HUES48 (cell line): ENCODE results near the gene CCDC60.

Experiments
- H3K27ac ChIP-seq: one replicate; pipeline ENCODE4 v1.7.0; 2013; ENCODE audit warnings: low read depth, low read length, inconsistent platforms
- H3K27me3 ChIP-seq: 2 replicates; pipeline ENCODE4 v1.6.1; 2013; ENCODE audit warnings: mild to moderate bottlenecking, low read length; ENCODE audit not compliant: control insufficient read depth, insufficient read depth
- H3K36me3 ChIP-seq: 2 replicates; pipeline ENCODE4 v1.6.1; 2013; ENCODE audit warnings: low read length; ENCODE audit not compliant: control insufficient read depth, insufficient read depth
- H3K4me1 ChIP-seq: 2 replicates; pipeline ENCODE4 v1.6.1; 2013; ENCODE audit warnings: mild to moderate bottlenecking, low read length; ENCODE audit not compliant: control insufficient read depth, insufficient read depth
- H3K4me3 ChIP-seq: 2 replicates; pipeline ENCODE4 v1.5.1; 2013; ENCODE audit warnings: mild to moderate bottlenecking, low read depth, low read length
- H3K9ac ChIP-seq: 2 replicates; pipeline ENCODE4 v1.6.1; 2013; ENCODE audit warnings: mild to moderate bottlenecking, low read depth, low read length, moderate library complexity
- H3K9me3 ChIP-seq: 2 replicates; pipeline ENCODE4 v1.6.1; 2013; ENCODE audit warnings: low read length; ENCODE audit not compliant: control insufficient read depth, insufficient read depth

Gene CCDC60

DNA sequence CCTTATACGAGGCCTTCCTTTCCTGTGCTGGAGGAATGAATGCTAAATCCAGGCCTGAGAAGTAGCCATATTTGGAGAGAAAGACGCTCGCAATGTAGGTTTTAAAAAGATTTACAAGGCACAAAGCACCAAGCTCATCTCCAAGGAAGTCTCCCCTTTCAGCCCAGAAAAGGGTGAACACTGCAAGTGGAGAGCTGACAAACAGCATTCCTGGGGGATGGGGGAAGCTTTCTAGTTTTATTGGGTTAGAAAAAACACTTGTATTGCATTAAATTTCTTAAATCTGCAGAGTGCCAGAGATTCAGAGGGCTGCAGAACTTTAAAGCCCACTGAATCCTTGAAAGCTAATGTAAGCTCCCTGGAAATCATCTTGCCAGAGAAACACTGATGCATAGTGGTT lies 34.6 kb downstream of the CCDC60 start:
- peaks cover 24% of the 10 kb centered on the region for H3K4me1 ChIP-seq
- no peaks in the 10 kb centered on the region for H3K36me3 ChIP-seq
- no peak overlapping the region for H3K4me3 ChIP-seq
- H3K27ac ChIP-seq = no peak overlapping the region
- no peaks in the 10 kb centered on the region for H3K9me3 ChIP-seq
- no peak overlapping the region for H3K9ac ChIP-seq
- H3K27me3 ChIP-seq = no peaks in the 10 kb centered on the region

DNA sequence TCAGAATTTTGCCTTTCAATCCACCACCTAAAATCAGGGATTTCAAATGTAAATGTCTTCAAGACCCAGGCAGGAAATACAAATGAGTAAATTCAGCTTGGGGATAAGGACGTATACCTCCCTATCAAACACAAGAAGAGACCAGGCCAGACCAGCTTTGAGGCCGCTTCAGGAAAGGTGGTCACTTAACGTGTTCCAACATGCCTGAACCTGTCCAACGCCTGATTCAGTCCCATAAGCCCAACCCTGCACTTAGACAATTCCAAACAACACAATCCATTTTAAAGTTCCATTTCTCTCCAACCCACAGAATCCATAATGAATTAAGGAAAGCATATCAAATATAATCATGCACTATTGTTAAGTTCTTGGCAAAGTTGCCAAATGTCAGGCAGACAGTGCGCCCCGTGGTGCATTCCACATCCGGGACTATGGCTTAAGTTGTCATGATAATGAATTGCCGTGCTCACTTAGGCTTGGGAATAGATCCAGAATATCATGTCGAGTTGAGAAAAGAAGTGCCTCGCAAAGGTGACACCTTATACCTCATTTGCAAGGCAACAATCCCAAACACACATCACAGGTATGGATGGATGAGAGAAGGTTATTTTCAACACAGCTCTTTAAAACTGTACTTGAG lies 35.5 kb downstream of the CCDC60 start:
- H3K4me3 ChIP-seq = no peak overlapping the region
- no peaks in the 10 kb centered on the region for H3K36me3 ChIP-seq
- no peaks in the 10 kb centered on the region for H3K27me3 ChIP-seq
- no peak overlapping the region for H3K9ac ChIP-seq
- peaks cover 24% of the 10 kb centered on the region for H3K4me1 ChIP-seq
- no peaks in the 10 kb centered on the region for H3K9me3 ChIP-seq
- H3K27ac ChIP-seq = no peak overlapping the region

DNA sequence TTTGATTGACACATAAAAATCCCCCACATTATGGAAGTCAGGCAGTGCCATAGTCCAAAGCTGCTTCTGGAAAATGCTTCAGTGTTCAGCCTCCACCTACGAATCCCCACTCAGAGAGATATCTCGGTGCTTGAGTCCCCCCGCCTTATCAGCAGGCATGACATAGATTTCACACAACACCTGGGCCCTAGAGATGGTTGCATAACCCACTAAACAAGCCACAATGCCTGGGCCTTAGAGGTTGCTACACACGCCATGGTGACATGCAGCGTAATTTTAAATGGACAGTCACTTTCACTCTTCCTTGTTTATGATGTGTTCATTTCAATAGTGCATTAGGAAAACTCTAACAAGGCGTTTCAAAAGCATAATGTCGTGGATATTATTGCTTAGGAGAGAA lies 38.0 kb downstream of the CCDC60 start:
- H3K4me1 ChIP-seq = peaks cover 18% of the 10 kb centered on the region
- no peak overlapping the region for H3K27ac ChIP-seq
- H3K27me3 ChIP-seq = no peaks in the 10 kb centered on the region
- H3K36me3 ChIP-seq = no peaks in the 10 kb centered on the region
- H3K4me3 ChIP-seq = no peak overlapping the region
- no peaks in the 10 kb centered on the region for H3K9me3 ChIP-seq
- no peak overlapping the region for H3K9ac ChIP-seq

DNA sequence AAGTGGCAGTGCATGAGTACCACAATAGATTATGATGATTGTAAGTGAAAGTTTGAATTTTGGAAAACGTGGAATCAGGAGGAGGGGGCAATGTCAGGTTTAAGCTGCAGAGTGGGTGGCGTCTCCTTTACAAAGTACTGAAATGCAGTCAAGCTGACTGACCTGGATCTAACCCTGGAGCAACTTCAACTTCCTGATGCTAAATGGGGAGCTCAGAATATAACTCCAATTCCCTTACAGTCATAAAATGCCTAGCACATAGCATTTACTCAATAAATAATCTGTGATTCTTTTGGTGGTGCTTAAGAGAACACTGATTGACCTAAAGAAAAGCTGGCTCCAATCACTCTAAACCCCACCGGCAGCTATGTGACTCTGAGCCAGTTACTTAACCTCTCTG lies 38.5 kb downstream of the CCDC60 start:
- Histone ChIP-seq H3K4me3 (no peak overlapping the region), H3K27me3 (no peaks in the 10 kb centered on the region), H3K4me1 (peaks cover 18% of the 10 kb centered on the region), H3K36me3 (no peaks in the 10 kb centered on the region), H3K9ac (no peak overlapping the region), H3K9me3 (no peaks in the 10 kb centered on the region), H3K27ac (no peak overlapping the region)

DNA sequence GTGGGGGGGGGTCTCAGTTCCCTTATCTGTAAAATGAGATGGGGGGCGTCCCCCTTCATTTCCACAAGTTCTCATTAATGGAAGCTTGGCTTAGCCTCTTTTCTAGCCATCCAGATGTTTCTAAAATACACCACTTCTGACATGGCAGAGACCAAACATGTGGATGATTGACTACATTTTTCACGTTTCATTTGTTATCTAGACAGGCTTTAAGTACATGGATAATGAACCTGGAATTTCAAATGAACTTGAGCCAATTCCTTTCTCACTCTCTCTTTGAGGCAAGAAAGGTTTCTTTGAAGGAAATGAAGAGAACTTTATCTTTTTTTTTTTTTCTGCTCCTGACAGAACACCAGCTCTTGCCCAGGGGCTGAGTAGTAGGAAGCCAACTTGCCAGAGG lies 39.1 kb downstream of the CCDC60 start:
- Histone ChIP-seq H3K36me3 (no peaks in the 10 kb centered on the region), H3K4me1 (peaks cover 17% of the 10 kb centered on the region), H3K4me3 (no peak overlapping the region), H3K27ac (no peak overlapping the region), H3K9me3 (no peaks in the 10 kb centered on the region), H3K27me3 (no peaks in the 10 kb centered on the region), H3K9ac (no peak overlapping the region)

DNA sequence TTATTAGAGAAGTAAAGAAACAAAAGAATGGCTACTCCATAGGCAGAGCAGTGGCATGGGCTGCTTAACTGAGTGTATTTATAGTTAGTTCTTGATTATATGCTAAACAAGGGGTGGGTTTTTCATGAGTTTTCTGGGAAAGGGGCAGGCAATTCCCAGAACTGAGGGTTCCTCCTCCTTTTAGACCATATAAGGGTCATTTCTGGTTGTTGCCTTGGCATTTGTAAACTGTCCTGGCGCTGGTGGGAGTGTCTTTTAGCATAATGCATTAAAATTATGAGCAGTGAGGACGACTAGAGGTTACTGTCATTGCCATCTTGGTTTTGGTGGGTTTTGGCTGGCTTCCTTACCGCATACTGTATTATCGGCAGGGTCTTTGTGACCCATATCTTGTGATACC lies 40.1 kb downstream of the CCDC60 start:
- H3K9me3 ChIP-seq = no peaks in the 10 kb centered on the region
- H3K4me3 ChIP-seq = no peak overlapping the region
- H3K9ac ChIP-seq = no peak overlapping the region
- H3K27me3 ChIP-seq = no peaks in the 10 kb centered on the region
- no peak overlapping the region for H3K27ac ChIP-seq
- H3K4me1 ChIP-seq = peaks cover 8% of the 10 kb centered on the region
- no peaks in the 10 kb centered on the region for H3K36me3 ChIP-seq

DNA sequence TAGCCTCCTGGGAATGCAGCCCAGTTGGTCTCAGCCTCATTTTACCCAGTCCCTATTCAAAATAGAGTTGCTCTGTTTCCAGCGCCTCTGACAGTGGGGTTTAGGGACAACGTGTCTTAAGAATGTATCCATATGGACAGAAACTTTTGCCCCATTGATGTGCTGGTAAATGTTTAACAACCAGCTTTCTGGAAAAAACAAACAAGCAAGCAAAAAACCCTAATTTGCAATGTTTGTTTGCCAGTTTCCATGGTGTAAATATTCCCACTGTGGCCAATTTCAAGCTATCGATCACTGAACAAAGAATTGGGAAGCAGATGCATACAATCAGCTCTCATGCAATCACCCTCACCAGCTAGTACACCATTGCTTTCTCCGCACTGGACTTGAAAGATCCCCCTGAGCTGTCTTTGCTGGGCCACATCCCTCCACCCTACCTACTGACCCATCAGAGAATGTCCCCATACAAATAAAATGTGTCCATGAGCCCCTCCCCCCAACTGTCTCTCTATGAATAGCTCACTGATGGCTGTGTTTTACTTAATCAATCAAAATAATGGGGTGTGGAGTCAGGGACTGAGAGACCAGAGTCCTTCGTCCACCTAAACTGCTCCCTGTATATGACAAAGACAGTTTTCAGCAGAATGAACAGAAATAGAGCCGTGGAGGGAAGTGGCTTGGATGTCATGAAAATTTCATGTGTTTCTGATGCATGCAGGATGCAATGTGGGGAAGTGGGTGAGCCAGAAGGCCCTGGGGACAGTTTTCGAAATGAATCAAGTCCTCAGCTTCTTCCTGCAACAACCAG lies 40.8 kb downstream of the CCDC60 start:
- no peak overlapping the region for H3K4me3 ChIP-seq
- no peak overlapping the region for H3K9ac ChIP-seq
- no peaks in the 10 kb centered on the region for H3K36me3 ChIP-seq
- H3K9me3 ChIP-seq = no peaks in the 10 kb centered on the region
- H3K27me3 ChIP-seq = no peaks in the 10 kb centered on the region
- peaks cover 1% of the 10 kb centered on the region; the same call in 1 of the 2 replicates for H3K4me1 ChIP-seq
- no peak overlapping the region for H3K27ac ChIP-seq

DNA sequence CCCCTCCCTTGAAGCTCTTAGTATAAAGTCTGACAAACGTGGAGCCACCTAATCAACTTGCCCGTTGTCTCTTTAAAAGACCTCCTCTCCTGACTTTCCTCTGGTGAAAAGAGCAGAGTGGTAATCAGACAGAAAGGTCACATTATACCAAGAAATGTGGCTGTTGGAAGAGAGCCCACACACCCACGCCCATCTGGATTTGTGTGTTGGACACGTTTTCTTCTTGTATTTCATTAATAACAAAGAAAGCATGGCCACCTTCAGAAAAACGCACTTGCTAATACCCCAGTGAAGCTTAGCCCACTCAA lies 41.3 kb downstream of the CCDC60 start:
- no peak overlapping the region for H3K9ac ChIP-seq
- H3K27ac ChIP-seq = no peak overlapping the region
- no peaks in the 10 kb centered on the region for H3K4me1 ChIP-seq

DNA sequence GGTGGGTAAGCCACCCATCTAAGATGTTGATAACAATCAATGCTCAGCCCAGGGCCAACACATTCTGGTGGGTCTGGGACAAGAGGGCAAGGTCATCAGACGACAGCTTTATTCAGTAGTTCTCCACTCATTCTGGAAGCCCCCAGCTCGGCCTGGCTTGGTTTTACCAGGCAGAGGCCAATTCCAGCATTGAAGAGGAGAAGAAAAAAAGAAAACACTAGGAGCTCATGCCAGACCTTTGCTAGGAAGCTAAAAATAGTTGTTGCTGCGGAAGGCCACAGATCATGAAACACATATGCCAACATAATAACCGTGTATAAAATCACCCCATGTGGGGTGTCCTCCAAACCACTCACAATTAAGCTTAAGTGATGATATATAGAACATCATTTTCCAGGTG lies 44.4 kb downstream of the CCDC60 start:
- Histone ChIP-seq H3K4me3 (no peak overlapping the region), H3K4me1 (no peaks in the 10 kb centered on the region), H3K9me3 (no peaks in the 10 kb centered on the region), H3K36me3 (no peaks in the 10 kb centered on the region), H3K27me3 (no peaks in the 10 kb centered on the region), H3K27ac (no peak overlapping the region), H3K9ac (no peak overlapping the region)

More for the DNA sequence above, 41.3 kb downstream of the CCDC60 start:
- H3K36me3 ChIP-seq = no peaks in the 10 kb centered on the region
- H3K9me3 ChIP-seq = no peaks in the 10 kb centered on the region
- H3K27me3 ChIP-seq = no peaks in the 10 kb centered on the region
- H3K4me3 ChIP-seq = no peak overlapping the region

DNA sequence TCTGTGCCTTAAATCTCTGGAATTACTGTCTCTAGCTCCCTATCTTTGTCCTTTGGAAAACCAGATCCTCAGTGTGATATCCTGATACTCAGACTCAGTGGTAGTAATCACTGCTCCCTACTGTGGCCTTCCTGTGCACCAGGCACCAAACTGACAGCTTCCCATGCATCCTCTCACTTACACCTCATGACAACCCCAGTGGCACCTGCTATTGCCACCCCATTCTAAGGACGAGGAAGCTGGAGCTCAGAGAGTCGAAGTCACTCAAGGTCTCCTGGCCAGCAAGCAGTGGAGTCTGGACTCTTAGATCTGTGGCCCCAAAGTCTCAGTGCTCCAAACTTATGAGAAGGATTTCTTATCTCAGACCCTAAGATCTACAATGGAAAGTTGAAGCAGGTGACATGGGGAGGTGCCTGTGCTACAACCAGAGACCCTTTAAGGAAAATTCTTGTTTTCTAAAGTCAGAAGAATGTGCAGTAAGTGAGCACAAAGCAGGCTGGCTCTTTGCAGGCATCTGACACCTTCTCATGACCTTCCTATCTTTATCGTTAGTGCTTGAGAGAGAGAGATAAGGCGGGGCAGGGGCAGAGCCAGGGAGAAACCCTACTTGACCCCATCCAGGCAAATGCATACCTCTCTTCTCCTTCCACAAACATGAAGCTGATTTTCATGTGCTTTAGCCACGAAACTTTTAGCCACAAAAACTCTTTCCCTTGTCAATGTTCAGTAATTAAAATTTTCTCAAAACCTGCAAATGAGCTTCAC lies 47.1 kb downstream of the CCDC60 start:
- H3K9me3 ChIP-seq = no peaks in the 10 kb centered on the region
- H3K27ac ChIP-seq = no peak overlapping the region
- H3K36me3 ChIP-seq = no peaks in the 10 kb centered on the region
- peaks cover 5% of the 10 kb centered on the region; the same call in 1 of the 2 replicates for H3K4me1 ChIP-seq
- H3K27me3 ChIP-seq = no peaks in the 10 kb centered on the region; the same call in 1 of the 2 replicates
- no peak overlapping the region for H3K9ac ChIP-seq
- H3K4me3 ChIP-seq = no peak overlapping the region

DNA sequence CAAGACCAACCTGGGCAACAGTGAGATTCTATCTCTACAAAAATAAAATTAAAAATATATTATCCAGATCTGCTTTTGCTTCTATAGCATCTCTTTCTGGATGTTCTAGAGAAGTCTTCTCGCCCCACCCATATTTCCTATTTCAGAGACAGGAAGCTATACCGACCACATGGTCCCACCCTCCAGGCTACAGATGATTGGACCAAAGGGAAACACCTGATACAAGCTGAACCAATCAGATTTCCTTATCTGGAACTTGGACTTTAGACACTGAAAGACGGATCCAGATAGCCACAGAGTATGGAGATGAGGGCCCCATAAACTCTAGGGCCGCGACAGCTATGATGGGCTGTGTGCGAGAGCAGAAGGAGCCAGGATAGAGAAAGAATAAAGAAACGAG lies 48.7 kb downstream of the CCDC60 start:
- Histone ChIP-seq H3K9ac (no peak overlapping the region), H3K9me3 (no peaks in the 10 kb centered on the region), H3K36me3 (no peaks in the 10 kb centered on the region), H3K27ac (no peak overlapping the region), H3K27me3 (no peaks in the 10 kb centered on the region; the same call in 1 of the 2 replicates), H3K4me1 (peaks cover 15% of the 10 kb centered on the region), H3K4me3 (no peak overlapping the region)
